A673 (cell line): ENCODE results near the gene EHD4. TPM values are rescaled to one million over a fixed set of nuclear protein-coding genes. Genes with fewer than 3 reads are reported as not detected.

Source experiments
- BruUV-seq: library from RNA; stranded (reverse); fragments of 400-500 nt; replicated peaks from 2 replicates; lab custom pipeline; 2021; lab: Mats Ljungman, UMichigan
- CTCF ChIA-PET: fragments of 300-600 bp; sonication (Branson Sonifier 250); formaldehyde crosslinking; loops from one replicate; lab custom pipeline; 2022; ENCODE audit warnings: antibody characterized with exemption; lab: Charles Lee
- POLR2A ChIA-PET: fragments of 300-600 bp; sonication (Branson Sonifier 250); formaldehyde crosslinking; loops from one replicate; lab custom pipeline; 2022; ENCODE audit warnings: antibody characterized with exemption; ENCODE audit not compliant: low non-redundant PET; lab: Charles Lee
- DNase-seq: peaks from one replicate; pipeline ENCODE4 v3.0.0-alpha.2; 2015; ENCODE audit warnings: low spot score
- H3K27ac ChIP-seq: fragments of 200-600 bp; sonication (generic); 2 replicates; pipeline ENCODE4 v1.5.1; 2016; ENCODE audit warnings: mixed run types, low read depth, mild to moderate bottlenecking, mixed read lengths, antibody characterized with exemption, low read length; ENCODE audit not compliant: poor library complexity, severe bottlenecking
- H3K27me3 ChIP-seq: fragments of 200-600 bp; sonication (generic); replicated peaks from 2 replicates; pipeline ENCODE4 v1.6.1; 2017; ENCODE audit warnings: mixed run types, low read depth, mild to moderate bottlenecking, mixed read lengths, antibody characterized with exemption, low read length; ENCODE audit not compliant: insufficient read depth, poor library complexity
- H3K36me3 ChIP-seq: fragments of 200-600 bp; sonication (generic); 2 replicates; pipeline ENCODE4 v1.6.1; 2016; ENCODE audit warnings: mixed run types, mild to moderate bottlenecking, mixed read lengths, antibody characterized with exemption, low read length; ENCODE audit not compliant: insufficient read depth, poor library complexity, severe bottlenecking
- H3K4me1 ChIP-seq: fragments of 200-600 bp; sonication (generic); 2 replicates; pipeline ENCODE4 v1.6.1; 2017; ENCODE audit warnings: mixed run types, mild to moderate bottlenecking, mixed read lengths, antibody characterized with exemption, low read length; ENCODE audit not compliant: insufficient read depth, poor library complexity, severe bottlenecking
- H3K4me3 ChIP-seq: fragments of 200-600 bp; sonication (generic); 2 replicates; pipeline ENCODE4 v1.5.1; 2016; ENCODE audit warnings: low read depth, mixed run types, mild to moderate bottlenecking, mixed read lengths, low read length; ENCODE audit not compliant: poor library complexity, severe bottlenecking
- H3K9me3 ChIP-seq: fragments of 200-600 bp; sonication (generic); 2 replicates; pipeline ENCODE4 v1.6.1; 2016; ENCODE audit warnings: mixed run types, low read depth, mild to moderate bottlenecking, mixed read lengths, antibody characterized with exemption, low read length; ENCODE audit not compliant: poor library complexity, severe bottlenecking
- EZH2 ChIP-seq: fragments of 200-600 bp; sonication (generic); IDR thresholded peaks from 2 replicates; pipeline ENCODE4 v1.6.1; 2017; ENCODE audit warnings: borderline replicate concordance, low read depth, mild to moderate bottlenecking, mixed read lengths, antibody characterized with exemption, low read length; ENCODE audit not compliant: poor library complexity, severe bottlenecking
- intact Hi-C: fragments of 100-400 bp; cut with micrococcal nuclease; formaldehyde crosslinking; loops from one replicate; pipeline ENCODE4 v1.10.0; 2022; ENCODE audit not compliant: unreplicated experiment
- total RNA-seq: library from RNA; stranded (reverse); gene quantifications from 2 replicates; pipeline ENCODE4 v1.2.3, GENCODE V29; 2021
- TF ChIP-seq, protein P1 (sequence below): fragments of 300-800, 200-600 bp; sonication (generic); conservative IDR thresholded peaks from 2 replicates; pipeline ENCODE4 v1.5.1; 2017; ENCODE audit warnings: low read depth, mild to moderate bottlenecking, antibody characterized with exemption, low read length, moderate library complexity, mixed read lengths

Gene EHD4
- total RNA-seq, 1 experiment from 2014 or later = 29.4 TPM

DNA sequence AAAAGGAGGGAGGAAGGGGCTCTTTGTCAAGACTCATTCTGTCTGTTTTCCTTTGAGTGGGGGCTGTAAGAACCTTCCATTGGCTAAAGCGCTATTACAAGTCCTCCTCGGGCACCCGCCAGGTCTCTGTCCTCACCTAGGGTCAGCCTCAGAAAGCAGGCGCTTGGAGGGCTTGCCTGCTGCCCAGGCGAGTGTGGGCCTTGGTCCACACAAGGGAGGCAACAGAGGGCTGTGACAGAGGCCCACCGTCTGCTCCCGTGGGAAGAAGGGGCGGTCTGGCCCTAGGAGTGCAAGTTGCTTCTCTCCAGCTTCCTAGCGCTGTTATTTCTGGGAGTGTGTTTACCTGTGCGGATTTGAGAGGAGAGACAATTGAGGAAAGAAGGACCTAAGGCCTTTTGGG, 24.0 kb upstream of the EHD4 start:
- H3K36me3 ChIP-seq = no peaks in the 10 kb centered on the region
- intact Hi-C loops = no loop called here
- no peak for DNase-seq
- no peaks in the 10 kb centered on the region for H3K4me1 ChIP-seq
- CTCF ChIA-PET = interaction anchor here (0.5 kb wide), 1 partner anchor 389 kb away, joined by 3 read pairs; no protein-coding TSS in a partner anchor
- H3K27me3 ChIP-seq = no peaks in the 10 kb centered on the region
- TF ChIP-seq, protein P1, sequence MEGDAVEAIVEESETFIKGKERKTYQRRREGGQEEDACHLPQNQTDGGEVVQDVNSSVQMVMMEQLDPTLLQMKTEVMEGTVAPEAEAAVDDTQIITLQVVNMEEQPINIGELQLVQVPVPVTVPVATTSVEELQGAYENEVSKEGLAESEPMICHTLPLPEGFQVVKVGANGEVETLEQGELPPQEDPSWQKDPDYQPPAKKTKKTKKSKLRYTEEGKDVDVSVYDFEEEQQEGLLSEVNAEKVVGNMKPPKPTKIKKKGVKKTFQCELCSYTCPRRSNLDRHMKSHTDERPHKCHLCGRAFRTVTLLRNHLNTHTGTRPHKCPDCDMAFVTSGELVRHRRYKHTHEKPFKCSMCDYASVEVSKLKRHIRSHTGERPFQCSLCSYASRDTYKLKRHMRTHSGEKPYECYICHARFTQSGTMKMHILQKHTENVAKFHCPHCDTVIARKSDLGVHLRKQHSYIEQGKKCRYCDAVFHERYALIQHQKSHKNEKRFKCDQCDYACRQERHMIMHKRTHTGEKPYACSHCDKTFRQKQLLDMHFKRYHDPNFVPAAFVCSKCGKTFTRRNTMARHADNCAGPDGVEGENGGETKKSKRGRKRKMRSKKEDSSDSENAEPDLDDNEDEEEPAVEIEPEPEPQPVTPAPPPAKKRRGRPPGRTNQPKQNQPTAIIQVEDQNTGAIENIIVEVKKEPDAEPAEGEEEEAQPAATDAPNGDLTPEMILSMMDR = no peak
- TF ChIP-seq EZH2 = no peak
- POLR2A ChIA-PET = no interaction called here
- BruUV-seq = no TSS peak
- no peak overlapping the region for H3K27ac ChIP-seq
- no peak overlapping the region for H3K4me3 ChIP-seq
- H3K9me3 ChIP-seq = no peaks in the 10 kb centered on the region

DNA sequence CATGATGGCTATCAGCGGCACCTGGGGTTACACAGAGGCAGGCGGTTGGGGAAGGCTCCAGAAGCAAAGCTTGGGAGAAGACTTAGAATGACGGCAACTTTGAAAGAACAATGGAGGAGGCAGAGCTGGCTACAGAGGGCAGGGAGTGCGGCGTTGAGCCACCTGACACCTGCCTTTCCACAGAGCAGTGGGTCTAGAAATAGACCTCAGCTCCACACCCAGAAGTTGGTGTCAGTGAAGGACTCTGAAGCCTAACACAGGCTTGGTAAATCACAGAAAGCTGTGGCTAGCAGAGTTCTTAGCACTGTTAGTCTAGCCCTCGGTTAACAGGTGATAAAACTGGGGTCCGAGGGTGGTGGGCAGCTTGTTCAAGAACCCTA, 23.1 kb upstream of the EHD4 start:
- TF ChIP-seq EZH2 = no peak
- TF ChIP-seq, protein P1 = no peak
- Histone ChIP-seq H3K4me3 (no peak overlapping the region), H3K36me3 (no peaks in the 10 kb centered on the region), H3K27me3 (no peaks in the 10 kb centered on the region), H3K4me1 (no peaks in the 10 kb centered on the region), H3K9me3 (no peaks in the 10 kb centered on the region), H3K27ac (no peak overlapping the region)
- DNase-seq = no peak
- POLR2A ChIA-PET = no interaction called here
- intact Hi-C loops = no loop called here
- no TSS peak for BruUV-seq
- CTCF ChIA-PET = no interaction called here

DNA sequence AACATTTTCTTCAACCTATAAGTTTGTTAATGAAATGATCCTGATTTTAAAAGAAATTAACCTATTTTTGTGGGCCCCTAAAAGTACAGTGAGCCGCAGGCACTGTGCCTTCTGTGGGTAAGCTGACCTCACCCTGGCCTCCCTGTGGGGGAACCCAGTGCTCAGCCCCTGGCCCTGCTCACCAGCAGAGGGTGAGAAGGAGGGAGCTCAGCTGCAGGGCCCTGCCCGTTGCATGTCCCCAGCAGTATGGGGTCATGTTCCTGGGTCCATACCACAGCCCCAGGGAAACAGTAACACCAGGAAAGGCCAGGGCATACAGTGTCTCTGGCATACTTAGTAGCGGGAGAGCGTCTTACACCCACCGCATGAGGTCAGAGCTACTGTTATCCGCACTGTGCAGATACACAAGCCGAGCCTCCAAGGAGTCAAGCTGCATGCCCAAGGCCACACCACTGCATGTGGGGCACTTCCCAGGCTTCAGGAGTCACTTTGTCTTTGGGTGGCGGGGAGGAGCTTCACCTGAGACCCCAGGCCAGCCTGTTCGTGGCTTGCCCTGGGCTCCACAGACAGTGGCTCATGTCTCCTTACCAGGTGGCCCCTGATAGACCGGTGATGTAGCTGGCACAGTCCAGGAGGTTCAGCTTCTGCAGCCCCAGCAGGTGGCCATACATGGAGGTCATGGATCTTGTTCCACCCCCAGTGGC, 22.6 kb upstream of the EHD4 start:
- no TSS peak for BruUV-seq
- intact Hi-C loops = no loop called here
- H3K36me3 ChIP-seq = no peaks in the 10 kb centered on the region
- TF ChIP-seq EZH2 = no peak
- TF ChIP-seq, protein P1 = no peak
- no peaks in the 10 kb centered on the region for H3K9me3 ChIP-seq
- H3K4me1 ChIP-seq = no peaks in the 10 kb centered on the region
- no peak overlapping the region for H3K4me3 ChIP-seq
- H3K27ac ChIP-seq = no peak overlapping the region
- DNase-seq = no peak
- no peaks in the 10 kb centered on the region for H3K27me3 ChIP-seq
- CTCF ChIA-PET = no interaction called here
- POLR2A ChIA-PET = no interaction called here
